CD4-positive, alpha-beta T cell treated with Interleukin-21 for 1 hour (primary cell): Measurements from ENCODE around the gene JAZF1.

Source experiments
- DNase-seq: peaks from one replicate; pipeline ENCODE4 v3.0.0-alpha.2; 2020

The JAZF1 gene

DNA sequence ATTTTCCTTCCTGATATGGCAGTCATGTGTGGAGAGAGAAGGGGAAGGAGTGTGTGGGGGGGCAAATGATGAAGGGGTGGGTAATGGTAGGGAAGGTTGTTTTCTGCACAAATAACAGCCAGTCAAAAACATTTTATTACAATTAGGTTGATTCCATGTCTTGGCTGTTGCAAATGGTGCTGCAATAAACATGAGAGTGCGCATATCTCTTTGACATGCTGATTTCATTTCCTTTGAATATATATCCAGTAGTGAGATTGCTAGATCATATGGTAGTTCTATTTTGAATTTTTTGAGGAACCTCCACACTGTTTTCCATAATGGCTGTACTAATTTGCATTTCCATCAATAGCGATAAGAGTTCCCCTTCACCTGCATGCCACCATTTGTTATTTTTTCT, 10.6 kb upstream of the JAZF1 start:
- no peak for DNase-seq

DNA sequence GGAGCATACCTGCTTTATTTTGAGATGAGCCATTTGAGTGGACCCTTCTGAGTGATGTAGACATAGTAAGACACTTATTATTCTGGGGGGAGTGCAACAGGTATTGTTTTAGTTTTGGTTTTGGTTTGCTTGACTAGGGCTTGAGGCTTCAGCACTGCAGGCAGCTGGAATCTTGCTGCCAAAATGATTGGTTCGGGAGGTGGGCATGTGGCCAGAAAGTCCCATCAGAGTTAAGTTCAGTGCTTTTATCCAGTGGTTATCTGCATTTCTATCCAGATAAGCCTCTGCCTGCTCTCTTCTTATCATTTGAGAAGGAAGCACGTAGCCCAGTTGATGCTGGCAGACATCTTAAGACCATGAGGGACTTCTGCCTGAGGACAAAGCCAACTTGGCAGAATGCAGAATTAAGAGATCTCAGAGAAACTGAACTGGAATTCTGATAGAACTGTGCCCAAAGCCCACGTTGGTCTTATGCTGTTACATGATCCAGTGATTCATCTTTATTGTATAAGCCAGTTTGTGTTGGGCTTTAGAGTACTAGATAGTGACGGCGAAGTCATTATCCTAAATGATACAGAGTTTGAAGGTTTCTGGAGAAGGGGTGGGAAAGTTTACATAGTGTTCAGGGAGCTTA, 9.6 kb upstream of the JAZF1 start:
- DNase-seq = no peak

DNA sequence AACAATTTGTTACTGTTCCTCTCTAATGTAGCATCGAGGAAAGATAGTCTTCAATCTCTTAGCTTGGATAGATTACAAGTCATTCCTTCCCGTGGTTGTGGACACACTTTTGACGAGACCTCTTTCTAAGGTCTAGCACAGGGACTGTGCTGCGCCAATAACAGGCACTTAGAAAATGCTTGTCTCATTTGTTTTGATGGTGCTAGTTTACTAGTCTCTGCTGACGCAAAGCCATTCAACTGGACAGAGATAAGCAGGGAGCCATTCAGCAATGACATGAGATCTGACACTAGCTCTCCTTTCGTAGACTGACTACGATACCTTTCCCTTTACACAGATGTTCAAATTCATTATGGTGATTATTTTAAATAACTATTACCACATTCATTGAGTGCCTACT, 6.4 kb upstream of the JAZF1 start:
- DNase-seq = no peak

DNA sequence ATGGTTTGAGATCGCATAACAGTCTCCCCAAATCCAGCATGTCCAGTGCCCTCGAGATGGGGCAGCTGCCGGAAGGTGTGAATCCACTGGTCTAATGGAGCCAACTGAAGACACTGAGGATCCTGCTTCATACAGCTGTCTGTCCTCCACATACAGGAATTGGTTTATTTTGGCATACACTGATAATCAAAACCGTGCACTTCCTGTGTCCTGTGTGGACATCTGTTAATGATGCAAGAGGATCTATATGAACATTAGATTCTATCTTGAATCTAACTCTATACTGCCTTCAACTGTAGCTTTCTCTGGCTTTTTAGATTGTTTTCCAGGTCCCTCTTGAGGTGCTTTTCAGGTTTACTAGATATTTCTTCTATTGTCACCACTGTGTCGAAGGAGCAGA, 3.0 kb upstream of the JAZF1 start:
- DNase-seq = no peak

DNA sequence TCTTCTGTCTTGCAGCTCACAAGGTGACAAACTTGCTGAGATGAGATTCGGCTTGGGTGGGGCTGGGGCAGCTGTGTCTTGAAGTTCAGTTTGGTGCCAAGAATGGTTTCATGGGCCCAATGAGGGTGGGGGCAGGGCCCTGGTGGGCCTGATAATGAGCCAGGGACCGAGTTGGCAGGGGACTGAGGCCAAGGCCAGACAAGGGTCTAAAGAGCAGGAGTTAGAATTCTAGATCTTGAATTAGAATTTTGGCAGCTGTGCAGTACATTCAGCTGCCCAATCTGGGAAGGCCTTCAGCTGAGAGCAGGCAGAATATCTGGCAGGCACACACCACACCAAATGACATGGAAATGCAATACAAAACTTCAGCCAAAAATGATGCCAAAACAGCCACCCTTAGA, 1.5 kb upstream of the JAZF1 start:
- DNase-seq = no peak

DNA sequence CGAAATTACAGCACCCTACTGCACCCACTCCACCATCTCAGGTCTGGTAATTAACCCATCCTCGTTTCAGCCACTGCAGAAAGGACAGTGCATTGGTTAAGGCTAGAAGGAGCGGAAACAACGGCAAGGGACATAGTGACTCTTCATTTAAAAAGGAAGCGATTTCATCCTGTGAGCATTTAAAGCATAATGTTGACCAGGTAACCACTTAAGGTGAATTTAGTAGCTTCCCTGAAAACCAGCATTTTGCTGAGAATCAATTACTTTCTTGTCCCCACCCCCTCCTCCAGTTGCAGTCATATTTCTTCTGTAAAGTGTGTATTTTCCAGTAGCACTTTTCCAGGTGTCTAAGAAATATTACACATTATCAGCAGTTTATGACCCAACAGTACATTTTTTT, 821 bp upstream of the JAZF1 start:
- DNase-seq = no peak

DNA sequence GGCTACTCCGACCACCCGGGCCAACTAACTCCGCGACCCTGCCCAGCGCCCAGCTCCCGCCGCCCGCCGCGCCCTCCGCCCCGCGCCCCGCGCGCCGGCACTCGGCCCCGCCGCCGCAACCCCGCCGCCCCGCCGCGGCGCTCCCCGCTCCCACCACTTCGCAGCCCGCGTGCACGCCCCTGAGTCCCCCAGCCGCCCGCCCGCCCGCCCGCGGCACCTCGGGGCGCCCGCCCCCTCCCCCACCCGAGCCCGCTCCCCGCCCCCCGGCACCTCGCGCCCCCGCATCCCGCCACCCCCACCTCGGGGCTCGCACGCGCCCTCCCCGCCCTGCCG, 598 bp downstream of the JAZF1 start:
- DNase-seq = no peak

DNA sequence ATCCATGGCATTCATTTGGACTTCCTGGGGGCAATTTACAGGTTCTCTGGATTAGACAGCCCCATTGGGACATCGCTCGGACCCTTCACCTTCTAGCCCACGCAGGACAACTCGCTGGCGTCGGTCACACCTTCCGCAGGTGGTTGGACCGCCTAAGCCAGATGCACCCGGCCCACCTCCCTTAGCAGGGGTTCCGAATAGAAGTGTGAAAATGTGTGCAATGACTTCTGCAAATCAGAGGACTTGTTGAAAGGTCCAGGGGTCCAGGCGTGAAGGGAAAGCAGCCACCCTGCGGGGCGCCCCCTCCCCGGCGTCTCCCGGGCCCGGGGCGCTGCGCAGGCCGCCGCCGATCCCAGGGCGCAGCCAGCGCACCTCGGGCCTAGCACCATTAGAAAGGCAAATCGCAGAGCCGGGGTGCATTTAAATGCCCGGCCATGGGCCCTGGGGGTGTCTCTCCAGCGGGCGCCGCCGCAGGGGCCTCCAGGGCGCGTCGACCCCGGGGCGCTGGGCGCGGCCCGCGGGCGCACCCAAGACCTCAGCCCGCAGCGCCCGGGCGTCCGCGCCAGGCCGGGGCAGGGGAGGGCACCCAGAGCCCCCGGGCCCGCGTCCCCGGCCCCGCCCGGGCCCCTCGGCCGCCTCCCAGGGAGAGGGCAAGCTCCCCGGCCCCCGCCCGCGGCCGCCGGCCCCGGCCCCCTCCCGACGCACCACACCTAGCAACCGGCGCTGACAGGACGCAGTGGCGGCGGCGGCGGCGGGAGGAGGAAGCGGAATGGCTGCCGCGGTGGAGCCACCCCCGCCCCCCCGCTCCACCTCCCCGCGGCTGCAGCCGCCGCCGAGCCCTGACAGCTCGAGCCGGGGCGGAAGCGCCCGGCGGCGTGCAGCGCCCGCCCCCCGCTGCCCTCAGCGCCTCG, 1.2 kb downstream of the JAZF1 start:
- DNase-seq = peak; percentile 78

DNA sequence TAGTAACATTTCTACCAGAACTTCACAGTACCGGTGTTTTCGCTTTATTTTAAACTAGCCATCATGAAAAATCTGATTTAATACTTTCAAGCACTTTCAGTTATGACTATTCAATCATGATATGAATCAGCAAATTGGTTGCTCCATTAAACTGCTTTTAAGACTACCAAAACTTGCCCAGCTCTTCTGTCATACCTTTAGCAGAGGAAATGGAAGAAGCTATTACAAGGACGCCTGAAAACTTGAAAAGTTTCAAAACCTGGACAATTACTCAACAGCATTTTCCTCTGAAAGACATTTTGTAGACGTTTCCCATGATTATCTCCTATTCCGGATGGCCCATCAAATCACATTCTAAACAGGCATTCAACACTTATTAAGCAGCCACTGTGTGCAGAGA, 2.0 kb downstream of the JAZF1 start:
- no peak for DNase-seq

DNA sequence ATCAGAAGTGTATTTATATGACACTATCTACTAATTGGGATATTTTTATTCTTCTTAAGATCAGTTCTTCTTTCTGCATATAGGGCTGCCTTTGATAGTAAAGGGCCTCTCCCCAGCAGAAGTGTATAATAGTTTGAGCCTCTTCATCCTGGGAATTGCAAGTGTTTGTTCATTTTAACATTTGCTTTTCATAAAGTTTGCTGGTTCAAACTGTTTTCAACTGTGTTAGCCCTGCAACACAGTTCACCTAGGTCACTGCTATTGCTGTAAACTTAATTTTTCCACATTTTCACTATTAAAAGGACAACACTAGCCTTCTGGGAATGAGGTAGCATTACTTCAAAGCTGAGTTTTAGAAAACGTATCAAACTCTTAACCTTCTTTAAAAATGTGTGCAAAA, 2.8 kb downstream of the JAZF1 start:
- no peak for DNase-seq

DNA sequence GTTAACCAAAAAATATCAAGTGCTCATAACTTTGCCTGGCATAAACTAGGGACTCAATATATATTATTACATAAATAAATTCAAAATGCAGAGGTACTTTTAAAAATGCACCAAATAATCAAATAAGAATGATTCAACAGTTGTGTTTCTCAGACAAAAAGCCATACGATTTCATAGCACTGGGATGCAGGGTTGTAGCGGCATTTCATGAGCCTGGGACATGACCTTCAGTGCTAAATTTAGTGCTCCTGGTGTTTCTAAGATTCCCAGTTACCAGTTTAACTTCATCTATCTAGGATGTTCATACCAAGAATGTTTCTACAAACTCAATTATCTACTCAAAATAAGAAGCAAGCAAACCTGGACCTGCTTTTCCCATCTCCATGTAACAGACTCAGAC, 4.0 kb downstream of the JAZF1 start:
- DNase-seq = no peak

DNA sequence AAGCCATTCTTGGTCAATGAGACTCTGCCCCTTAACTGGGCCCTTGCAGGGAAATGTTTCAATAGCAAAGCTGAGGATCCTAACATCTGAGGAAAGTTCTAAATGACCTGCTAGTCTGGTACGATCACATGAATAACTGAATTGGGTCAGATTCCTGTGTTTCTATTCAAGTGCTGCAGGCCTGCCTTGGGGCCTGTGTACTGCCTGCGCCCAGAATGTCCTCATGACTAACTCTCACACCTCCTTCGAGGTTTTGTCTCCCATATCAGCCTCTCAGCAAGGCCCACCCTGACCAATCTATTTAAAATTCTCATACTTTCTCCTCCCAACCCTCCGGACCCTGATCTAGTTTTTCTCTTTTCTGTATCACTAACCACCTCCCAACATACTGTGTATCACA, 4.4 kb downstream of the JAZF1 start:
- no peak for DNase-seq

DNA sequence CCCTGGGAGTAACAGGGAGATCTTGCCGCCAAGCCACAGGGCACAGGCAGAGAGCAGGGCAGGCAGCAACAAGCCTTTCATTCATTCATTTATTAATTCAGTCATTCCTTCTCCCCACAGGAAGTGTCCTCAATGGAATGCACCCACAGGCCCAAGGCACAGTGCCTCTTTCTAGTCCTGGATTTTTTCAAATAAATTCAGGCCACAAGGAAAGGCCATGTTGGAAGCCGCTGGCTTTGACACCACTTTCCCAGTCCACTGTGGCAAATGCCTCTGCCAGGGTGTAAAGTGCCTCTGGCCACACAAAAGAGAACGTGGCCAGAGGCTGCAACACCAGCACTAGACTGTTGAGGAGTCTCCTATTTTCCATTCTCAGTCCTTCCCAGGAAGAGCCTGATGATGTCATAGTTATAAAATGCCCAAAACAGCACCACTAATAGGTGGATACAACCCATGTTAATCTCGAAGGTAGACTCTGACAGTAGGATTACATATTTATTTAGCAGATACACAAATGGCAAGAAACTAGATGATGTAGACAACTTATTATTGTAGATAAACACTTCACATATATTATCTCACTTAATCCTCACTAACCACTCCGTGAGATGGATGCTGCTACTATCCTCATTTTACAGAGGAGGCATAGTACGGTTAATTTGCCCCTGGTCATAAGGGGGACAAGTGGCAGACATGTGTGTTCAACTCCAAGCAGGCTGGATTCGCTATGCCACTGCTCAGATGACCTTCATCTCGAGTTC, 5.5 kb downstream of the JAZF1 start:
- DNase-seq = no peak

DNA sequence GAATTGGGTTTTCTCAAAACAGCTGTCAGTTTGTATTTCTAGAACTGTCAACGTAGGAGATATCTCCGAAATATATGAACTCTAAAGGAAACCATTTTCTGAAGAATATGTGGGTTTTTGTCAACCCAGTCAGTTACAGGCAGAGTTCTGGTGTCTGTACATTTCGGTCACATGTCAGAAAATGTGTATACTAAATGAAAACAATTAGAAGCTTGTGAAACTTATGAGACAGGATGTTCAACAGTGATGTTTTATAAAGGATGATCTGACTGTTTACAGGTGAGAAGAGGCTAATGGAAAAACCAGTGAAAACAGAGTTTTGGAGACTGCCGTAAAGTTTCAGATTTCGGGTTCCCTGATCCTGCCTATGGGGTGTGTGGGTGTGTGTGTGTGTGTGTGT, 6.2 kb downstream of the JAZF1 start:
- no peak for DNase-seq

DNA sequence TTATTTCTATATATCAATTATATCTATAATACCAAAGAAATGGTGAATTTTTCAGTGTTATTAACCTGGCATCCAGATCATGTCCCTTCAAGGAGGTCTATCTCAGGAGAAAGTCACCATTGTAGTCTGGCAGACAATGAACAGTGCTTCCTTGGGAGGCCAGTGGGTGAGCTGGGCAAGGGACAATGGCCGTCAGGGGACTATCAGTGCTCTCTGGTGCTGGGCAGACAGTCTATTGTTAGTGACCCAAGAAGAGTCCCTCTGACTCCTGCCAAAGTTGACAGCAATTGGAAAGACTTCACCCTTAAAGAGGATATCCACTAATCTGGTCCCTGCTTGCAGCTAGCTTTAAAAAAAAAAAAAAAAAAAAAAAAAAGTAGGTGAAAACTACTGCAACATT, 7.1 kb downstream of the JAZF1 start:
- no peak for DNase-seq

DNA sequence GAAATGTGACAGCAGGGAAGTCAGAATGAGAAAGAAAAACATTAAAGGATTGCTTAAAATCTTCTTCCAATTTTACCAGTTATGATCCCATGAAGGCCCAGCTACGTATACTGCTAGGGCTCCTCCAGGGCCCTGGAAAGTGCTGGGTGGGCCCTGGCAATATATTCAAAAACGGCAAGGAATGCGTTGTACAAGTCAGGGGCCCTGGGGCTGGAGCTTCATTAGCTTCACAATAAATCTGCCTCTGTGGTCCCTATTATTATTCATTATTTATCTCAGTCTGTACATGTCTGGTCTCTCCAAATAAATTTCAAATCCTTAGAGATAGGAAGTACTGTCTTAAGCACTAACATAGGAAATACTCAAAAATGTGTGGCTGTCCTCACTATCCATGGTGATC, 7.6 kb downstream of the JAZF1 start:
- no peak for DNase-seq

DNA sequence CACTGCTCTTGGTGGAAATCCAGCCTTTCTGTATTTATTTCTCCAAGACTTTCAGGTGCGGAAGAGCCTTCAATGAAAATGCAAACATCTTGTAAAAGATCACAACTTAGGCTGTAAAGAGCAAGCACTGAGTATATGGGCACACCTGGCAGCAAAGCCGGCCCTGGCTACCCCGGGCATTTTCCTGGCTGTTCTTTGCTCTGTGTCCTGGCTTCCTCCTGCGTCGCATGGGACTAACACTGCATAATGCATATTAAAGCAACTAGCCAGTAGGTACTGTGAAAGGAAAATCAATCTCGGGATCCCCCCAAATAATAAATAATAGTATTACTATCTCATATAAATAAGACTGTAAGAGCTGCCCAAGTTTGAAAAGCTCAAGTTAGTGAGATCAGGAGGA, 9.9 kb downstream of the JAZF1 start:
- DNase-seq = no peak

DNA sequence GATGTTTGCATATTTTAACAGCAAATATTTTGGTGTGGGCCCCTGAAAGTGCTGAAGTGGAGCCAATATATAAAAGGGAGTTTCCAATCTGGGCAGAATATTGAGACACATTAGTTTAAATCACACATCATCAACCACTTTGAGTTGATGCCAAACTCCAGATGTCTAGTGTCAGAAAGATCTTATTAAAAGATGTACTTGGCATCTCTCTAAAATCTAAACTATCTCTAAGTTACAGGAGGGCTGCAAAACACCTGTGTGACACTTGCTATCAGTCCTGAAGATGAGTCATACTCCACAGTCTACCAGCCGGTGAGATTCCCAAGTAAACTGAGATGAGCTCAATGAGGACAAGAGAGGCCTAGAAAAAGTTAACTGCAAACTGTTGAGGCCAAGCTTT, 11.4 kb downstream of the JAZF1 start:
- no peak for DNase-seq

DNA sequence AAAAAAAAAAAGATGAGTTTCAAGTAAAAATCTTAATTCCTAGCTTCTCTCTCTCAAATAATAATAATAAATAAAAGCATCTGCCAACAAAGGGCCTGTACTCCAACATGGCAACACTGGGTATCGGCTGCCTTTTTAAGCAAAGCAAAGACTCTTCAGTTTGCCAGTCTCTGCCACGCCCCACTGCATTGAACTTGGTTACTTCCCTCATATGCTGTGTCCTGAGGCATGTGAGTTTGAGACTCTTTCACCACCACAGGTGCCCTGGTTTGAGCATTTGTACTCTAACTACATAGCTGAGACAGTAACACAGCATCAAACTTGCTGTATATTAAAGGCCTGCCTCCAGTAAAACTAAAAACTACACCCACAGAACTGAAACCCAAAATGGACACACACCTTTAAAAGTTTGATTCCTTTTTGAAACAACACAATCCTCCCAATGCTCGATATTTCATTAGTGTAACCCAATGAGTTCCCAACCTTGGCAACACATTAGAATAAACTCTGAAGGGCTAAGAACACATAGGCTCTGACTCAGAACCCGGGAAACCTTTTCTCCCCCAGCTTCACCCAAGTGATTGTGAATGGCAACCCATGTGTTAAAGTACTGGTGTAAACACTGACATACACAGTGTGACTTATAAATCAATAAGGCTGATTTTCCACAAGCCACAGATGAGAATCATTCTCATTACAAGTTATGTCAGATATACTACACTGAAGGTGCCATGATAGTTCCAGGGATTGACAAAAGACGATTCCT, 12.0 kb downstream of the JAZF1 start:
- no peak for DNase-seq

DNA sequence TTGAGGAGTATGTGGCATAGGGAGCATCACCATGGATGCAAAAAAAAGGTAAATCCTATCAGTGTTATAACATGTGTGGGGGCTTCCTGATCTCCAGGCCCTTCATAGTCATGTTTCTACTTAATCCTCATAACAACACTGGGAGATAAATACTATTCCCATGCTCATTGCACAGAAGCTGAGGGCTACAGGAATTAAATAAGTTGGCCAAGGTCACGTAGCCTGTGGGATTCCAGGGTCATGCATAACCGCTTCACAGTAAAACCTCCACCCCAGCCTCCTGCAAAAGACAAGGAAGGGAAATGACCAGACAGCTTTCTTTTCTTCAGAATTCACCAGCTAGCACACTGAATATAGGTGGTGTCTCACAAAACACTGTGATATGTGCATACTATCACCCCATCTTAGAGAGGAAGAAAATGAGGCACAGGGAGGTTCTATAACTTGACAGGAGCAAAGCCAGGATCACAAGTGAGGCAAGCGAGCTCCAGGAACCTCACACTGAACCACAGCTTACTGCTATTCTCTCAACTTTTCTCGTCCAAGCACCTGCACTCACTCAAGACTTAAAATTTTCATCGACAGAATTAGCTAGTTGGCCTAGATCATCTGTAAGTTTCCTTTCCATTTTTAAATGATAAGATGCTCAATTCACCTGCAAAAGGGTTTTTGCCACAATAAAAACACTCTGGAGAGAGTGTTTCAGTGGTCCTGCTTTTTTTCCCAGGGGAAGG, 13.4 kb downstream of the JAZF1 start:
- DNase-seq = no peak

DNA sequence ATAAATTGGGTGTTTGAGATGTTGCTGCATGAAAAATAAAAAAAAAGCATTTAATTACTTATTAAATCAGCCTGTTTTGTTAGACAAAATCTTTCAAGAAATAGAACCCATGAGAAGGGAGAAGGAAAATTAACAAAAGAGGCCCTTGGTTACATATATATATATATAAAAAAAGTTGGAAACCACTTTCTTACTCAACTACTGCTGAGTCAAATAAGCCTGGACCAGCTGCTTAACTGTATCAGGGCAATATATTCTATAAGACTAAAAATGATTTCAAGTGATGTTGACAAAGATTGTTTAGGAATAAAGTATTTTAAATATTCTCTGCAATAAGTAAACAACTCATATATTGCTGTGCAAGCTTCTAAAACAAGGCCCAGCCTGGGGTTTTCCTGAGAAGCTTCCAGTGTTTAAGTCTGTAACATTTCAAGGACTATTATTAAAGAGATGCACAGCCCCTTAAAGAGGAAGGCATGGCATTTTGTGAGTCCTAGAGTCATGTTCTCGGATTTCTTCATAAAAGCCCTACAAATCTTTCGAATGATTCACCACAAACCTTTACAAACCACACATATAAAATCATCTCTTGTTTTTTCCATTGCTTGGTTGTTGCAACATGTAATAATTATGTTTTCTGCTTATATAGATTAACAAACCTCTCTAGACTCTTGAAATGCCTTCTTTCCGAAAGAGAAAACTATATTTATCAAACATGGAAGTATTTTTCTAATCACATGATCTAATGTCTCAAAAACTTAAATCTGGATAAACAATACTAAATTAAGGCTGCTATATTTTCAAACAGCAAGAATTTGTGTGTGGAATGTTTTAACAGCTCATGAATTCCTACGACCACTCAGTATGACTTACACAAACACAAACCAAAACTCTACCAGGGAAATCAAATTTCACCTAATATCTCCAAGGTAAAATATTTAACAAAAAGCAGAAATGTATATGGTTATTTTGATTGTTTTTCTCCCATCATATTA, 14.3 kb downstream of the JAZF1 start:
- no peak for DNase-seq
